HG03378 (cell line): ENCODE data around the gene GRB7.

ENCODE experiments used
- ATAC-seq: cut with Tn5 transposase; IDR thresholded peaks from one replicate; pipeline ENCODE4 v1.9.1; 2021; ENCODE audit warnings: mild to moderate bottlenecking, moderate library complexity; ENCODE audit not compliant: unreplicated experiment

Gene GRB7

GRCh38 chr17:39794249-39794970, 56.7 kb downstream of the GRB7 start:
- peak; percentile 86 for ATAC-seq
